SJCRH30 (cell line): ENCODE data around the gene C1orf198. TPM values are rescaled to one million over a fixed set of nuclear protein-coding genes. Genes with fewer than 3 reads are reported as not detected.

Experiments used
- DNase-seq, 2 experiments: peaks; one replicate each; pipeline ENCODE4 v3.0.0-alpha.2; 2015 to 2020
- H3K27ac ChIP-seq: fragments of 250-450 bp; sonication (Bioruptor Pico); 2 replicates; pipeline ENCODE4 v1.5.1; 2020; ENCODE audit warnings: mild to moderate bottlenecking, moderate library complexity
- H3K27me3 ChIP-seq: fragments of 250-450 bp; sonication (Bioruptor Pico); 2 replicates; pipeline ENCODE4 v1.5.1; 2020; ENCODE audit warnings: mild to moderate bottlenecking, moderate library complexity
- H3K36me3 ChIP-seq: fragments of 250-450 bp; sonication (Bioruptor Pico); 2 replicates; pipeline ENCODE4 v1.5.1; 2020; ENCODE audit warnings: mild to moderate bottlenecking, moderate library complexity
- H3K4me1 ChIP-seq: fragments of 250-450 bp; sonication (Bioruptor Pico); 2 replicates; pipeline ENCODE4 v1.5.1; 2020; ENCODE audit warnings: mild to moderate bottlenecking, moderate library complexity
- H3K4me3 ChIP-seq: fragments of 250-450 bp; sonication (Bioruptor Pico); 2 replicates; pipeline ENCODE4 v1.5.1; 2020; ENCODE audit warnings: mild to moderate bottlenecking, moderate library complexity
- H3K9me3 ChIP-seq: fragments of 250-450 bp; sonication (Bioruptor Pico); replicated peaks from 2 replicates; pipeline ENCODE4 v1.5.1; 2020; ENCODE audit warnings: mild to moderate bottlenecking, moderate library complexity
- total RNA-seq: library from RNA; depleted of rRNA; stranded (reverse); fragments of >200 nt; shearing (Covaris generic); gene quantifications from 2 replicates; pipeline ENCODE4 v1.2.3, GENCODE V29; 2014

C1orf198 gene
- total RNA-seq, 1 experiment from 2014 or later = 53.9 TPM

DNA sequence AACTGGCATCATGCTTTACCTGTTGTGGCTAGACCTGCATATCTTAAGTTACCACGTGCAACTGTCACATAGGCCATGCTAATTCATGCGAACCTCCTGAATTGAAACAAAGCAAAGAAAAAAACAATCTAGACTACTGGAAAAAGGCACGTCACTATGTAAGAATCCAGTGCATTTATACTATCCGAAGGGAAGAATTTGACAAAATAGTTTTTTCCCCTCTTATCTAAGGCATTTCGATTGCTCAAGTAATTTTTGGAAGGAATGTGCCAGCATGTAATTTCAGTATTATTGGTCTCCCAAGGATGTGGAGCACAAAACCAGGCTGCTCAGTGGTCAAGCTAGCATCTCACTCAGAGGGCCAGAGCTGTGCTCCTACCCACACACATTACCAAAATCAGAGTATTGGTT, 31.5 kb upstream of the C1orf198 start:
- DNase-seq = no peak
- Histone ChIP-seq H3K4me3 (no peak overlapping the region), H3K27ac (no peak overlapping the region), H3K36me3 (no peaks in the 10 kb centered on the region), H3K27me3 (no peaks in the 10 kb centered on the region), H3K9me3 (no peaks in the 10 kb centered on the region), H3K4me1 (peaks cover 6% of the 10 kb centered on the region; the same call in 1 of the 2 replicates)

GRCh38 chr1:230898748-230899147, 30.4 kb upstream of the C1orf198 start:
- Histone ChIP-seq H3K4me3 (no peak overlapping the region), H3K9me3 (no peaks in the 10 kb centered on the region), H3K27ac (no peak overlapping the region), H3K4me1 (peaks cover 6% of the 10 kb centered on the region; the same call in 1 of the 2 replicates), H3K36me3 (no peaks in the 10 kb centered on the region), H3K27me3 (no peaks in the 10 kb centered on the region)
- no peak for DNase-seq

GRCh38 chr1:230898144-230898543, 29.8 kb upstream of the C1orf198 start:
- no peak overlapping the region for H3K27ac ChIP-seq

DNA sequence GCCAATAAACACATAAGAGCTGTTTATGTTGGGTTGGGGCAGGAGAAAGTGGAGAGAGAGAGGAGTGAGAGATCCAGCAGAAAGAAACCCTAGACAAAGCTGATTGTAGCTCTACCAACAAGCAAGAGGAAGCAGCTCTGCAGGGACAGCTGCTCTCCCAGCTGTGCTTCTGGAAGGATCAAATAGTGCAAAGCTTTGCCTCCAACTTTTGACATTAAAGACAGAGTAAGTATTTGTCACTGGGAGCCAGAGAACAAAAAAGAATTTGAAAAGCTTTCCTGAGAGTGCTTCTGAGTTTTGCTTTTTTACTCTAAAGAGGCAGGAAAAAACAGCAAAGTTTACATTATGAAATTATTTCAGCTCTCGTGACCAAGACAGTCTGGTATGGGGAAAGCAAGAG, 28.5 kb upstream of the C1orf198 start:
- Histone ChIP-seq H3K4me3 (no peak overlapping the region), H3K36me3 (no peaks in the 10 kb centered on the region), H3K9me3 (no peaks in the 10 kb centered on the region), H3K4me1 (peaks cover 8% of the 10 kb centered on the region), H3K27ac (no peak overlapping the region), H3K27me3 (no peaks in the 10 kb centered on the region)
- peak; percentile 32 to 67 for DNase-seq

More at GRCh38 chr1:230898144-230898543, 29.8 kb upstream of the C1orf198 start:
- no peaks in the 10 kb centered on the region for H3K36me3 ChIP-seq
- DNase-seq = no peak
- no peaks in the 10 kb centered on the region for H3K27me3 ChIP-seq
- H3K4me1 ChIP-seq = peaks cover 6% of the 10 kb centered on the region; the same call in 1 of the 2 replicates
- H3K9me3 ChIP-seq = no peaks in the 10 kb centered on the region
- H3K4me3 ChIP-seq = no peak overlapping the region

DNA sequence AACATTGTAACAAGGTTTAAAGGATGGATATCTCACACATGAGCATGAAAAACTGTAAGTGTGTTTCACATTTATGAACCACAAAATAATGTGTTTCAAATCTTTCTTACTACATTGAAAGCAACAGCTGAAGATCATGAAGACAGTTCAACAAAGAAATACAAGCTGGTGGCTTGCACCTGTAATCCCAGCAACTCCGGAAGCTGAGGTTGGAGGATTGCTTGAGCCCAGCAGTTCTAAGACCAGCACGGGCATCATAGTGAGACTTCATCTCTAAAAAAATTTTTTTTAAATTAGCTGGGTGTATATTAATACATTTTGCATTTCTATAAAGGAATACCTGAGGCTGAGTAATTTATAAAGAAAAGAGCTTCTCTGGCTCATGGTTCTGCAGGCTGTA, 27.1 kb upstream of the C1orf198 start:
- no peaks in the 10 kb centered on the region for H3K36me3 ChIP-seq
- H3K9me3 ChIP-seq = no peaks in the 10 kb centered on the region
- H3K27me3 ChIP-seq = no peaks in the 10 kb centered on the region
- peak in 1 of 2 experiments; percentile 32 for DNase-seq
- H3K4me3 ChIP-seq = no peak overlapping the region
- H3K27ac ChIP-seq = no peak overlapping the region
- peaks cover 13% of the 10 kb centered on the region for H3K4me1 ChIP-seq

DNA sequence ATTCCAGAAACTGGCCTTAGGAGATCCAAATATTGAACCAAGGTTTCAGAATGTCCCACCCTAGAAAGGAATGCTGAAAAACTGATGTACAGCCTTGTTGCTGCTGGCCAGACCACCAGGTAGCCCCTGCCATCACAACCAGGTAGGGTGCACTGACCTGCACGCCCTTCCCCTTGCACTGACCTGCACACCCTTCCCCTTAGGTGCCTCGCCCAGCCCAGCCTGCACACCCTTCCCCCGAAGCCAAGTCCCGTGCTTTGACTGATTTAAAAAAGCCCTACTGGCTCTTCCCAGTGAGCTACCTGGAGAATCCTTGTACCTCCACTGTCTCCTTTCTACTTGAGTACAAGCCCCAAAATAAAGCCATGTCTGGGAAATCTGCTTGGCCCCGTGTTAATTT, 26.3 kb upstream of the C1orf198 start:
- Histone ChIP-seq H3K27ac (no peak overlapping the region), H3K36me3 (no peaks in the 10 kb centered on the region), H3K9me3 (no peaks in the 10 kb centered on the region), H3K27me3 (no peaks in the 10 kb centered on the region), H3K4me3 (no peak overlapping the region), H3K4me1 (peaks cover 13% of the 10 kb centered on the region)
- DNase-seq = no peak

GRCh38 chr1:230894032-230894431, 25.7 kb upstream of the C1orf198 start:
- H3K27me3 ChIP-seq = no peaks in the 10 kb centered on the region
- H3K36me3 ChIP-seq = no peaks in the 10 kb centered on the region
- no peak overlapping the region for H3K27ac ChIP-seq
- peaks cover 13% of the 10 kb centered on the region for H3K4me1 ChIP-seq
- no peak for DNase-seq
- no peaks in the 10 kb centered on the region for H3K9me3 ChIP-seq
- H3K4me3 ChIP-seq = no peak overlapping the region

DNA sequence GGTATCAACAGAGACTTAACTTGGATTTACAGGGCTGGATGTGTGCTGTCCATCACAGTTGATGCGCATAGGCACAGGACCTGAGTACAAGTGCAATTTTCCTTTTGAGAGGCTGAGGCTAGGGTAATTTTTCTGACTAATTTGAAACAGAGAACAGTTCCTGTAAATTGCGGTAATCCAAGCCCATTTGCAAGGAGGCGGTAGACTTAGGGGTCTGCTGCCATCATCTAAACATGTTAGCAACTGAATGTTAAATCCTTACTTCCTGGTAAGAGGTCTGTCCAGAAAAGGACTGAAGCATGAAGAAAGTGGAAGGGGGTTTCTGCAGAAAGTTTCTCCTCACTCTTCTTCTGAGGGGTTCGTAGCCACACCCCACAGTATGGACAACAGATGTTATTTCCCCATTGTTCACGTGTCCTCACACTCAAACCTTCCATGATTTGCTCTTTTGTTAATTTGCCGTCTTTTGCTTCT, 23.7 kb upstream of the C1orf198 start:
- H3K36me3 ChIP-seq = no peaks in the 10 kb centered on the region
- H3K27me3 ChIP-seq = no peaks in the 10 kb centered on the region

DNA sequence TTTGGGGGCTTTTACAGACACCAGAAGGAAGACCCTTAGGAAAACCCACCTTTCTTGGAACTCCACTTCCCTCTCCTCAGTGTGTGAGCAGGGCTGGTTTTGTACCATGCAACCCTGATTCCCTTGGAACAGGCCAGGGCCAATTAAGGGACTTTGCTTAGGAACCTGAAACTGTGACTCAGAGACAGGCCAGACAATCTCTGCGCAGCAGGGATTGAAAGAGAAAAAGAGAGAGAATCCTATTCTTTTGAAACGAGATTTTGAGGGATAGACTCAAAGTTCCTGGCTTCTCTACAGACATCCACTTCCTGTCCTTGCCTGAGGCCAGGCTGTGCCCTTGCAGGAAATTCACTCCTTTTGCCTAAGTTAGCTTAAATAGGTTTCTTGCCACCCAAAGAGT, 23.1 kb upstream of the C1orf198 start:
- no peaks in the 10 kb centered on the region for H3K27me3 ChIP-seq
- H3K4me1 ChIP-seq = peaks cover 7% of the 10 kb centered on the region
- no peak overlapping the region for H3K27ac ChIP-seq
- peak in 1 of 2 experiments; percentile 44 for DNase-seq
- no peaks in the 10 kb centered on the region for H3K9me3 ChIP-seq
- no peak overlapping the region for H3K4me3 ChIP-seq
- H3K36me3 ChIP-seq = no peaks in the 10 kb centered on the region

More for the DNA sequence above, 23.7 kb upstream of the C1orf198 start:
- no peak overlapping the region for H3K27ac ChIP-seq
- H3K4me1 ChIP-seq = peaks cover 11% of the 10 kb centered on the region
- DNase-seq = no peak
- no peak overlapping the region for H3K4me3 ChIP-seq
- H3K9me3 ChIP-seq = no peaks in the 10 kb centered on the region

GRCh38 chr1:230884646-230885045, 16.3 kb upstream of the C1orf198 start:
- no peaks in the 10 kb centered on the region for H3K9me3 ChIP-seq
- H3K27ac ChIP-seq = no peak overlapping the region
- H3K4me3 ChIP-seq = no peak overlapping the region
- H3K27me3 ChIP-seq = peaks cover 5% of the 10 kb centered on the region; the same call in 1 of the 2 replicates
- no peak for DNase-seq
- no peaks in the 10 kb centered on the region for H3K4me1 ChIP-seq
- no peaks in the 10 kb centered on the region for H3K36me3 ChIP-seq

DNA sequence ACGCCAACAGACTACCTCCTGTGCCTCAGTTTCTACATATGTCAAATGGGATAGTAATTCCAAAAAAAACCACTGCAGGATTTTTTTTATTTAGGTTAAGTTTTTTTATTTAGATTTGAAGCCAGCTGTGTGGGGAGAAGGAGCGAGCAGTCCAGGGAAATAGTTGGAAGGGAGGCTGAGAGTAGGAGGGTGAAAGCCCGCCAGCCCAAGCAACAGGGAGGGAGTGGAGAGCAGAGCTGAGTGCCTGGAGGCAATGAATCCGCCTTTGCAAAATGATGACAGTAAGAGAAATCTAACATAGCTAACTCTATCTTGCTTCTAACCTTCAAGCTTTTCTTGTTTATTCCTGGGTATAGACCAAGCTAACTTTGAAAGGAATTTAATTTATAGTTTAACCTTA, 15.6 kb upstream of the C1orf198 start:
- H3K27ac ChIP-seq = no peak overlapping the region
- H3K4me3 ChIP-seq = no peak overlapping the region
- DNase-seq = no peak
- peaks cover 5% of the 10 kb centered on the region; the same call in 1 of the 2 replicates for H3K27me3 ChIP-seq
- no peaks in the 10 kb centered on the region for H3K36me3 ChIP-seq
- H3K4me1 ChIP-seq = no peaks in the 10 kb centered on the region
- H3K9me3 ChIP-seq = no peaks in the 10 kb centered on the region

- no peaks in the 10 kb centered on the region for H3K9me3 ChIP-seq
- no peaks in the 10 kb centered on the region for H3K4me1 ChIP-seq
- no peaks in the 10 kb centered on the region for H3K36me3 ChIP-seq
- H3K27me3 ChIP-seq = peaks cover 5% of the 10 kb centered on the region; the same call in 1 of the 2 replicates
- no peak for DNase-seq
- H3K27ac ChIP-seq = no peak overlapping the region
- H3K4me3 ChIP-seq = no peak overlapping the region
These were observed 11.5 kb upstream of the C1orf198 start for GRCh38 chr1:230879778-230880177.

- no peak overlapping the region for H3K27ac ChIP-seq
- peaks cover 5% of the 10 kb centered on the region; the same call in 1 of the 2 replicates for H3K27me3 ChIP-seq
- H3K9me3 ChIP-seq = no peaks in the 10 kb centered on the region
- no peak overlapping the region for H3K4me3 ChIP-seq
- H3K36me3 ChIP-seq = no peaks in the 10 kb centered on the region
- no peaks in the 10 kb centered on the region for H3K4me1 ChIP-seq
- no peak for DNase-seq
These were observed 10.3 kb upstream of the C1orf198 start for GRCh38 chr1:230878591-230878990.

GRCh38 chr1:230877924-230878590, 9.7 kb upstream of the C1orf198 start:
- Histone ChIP-seq H3K27ac (no peak overlapping the region), H3K27me3 (peaks cover 5% of the 10 kb centered on the region; the same call in 1 of the 2 replicates)

DNA sequence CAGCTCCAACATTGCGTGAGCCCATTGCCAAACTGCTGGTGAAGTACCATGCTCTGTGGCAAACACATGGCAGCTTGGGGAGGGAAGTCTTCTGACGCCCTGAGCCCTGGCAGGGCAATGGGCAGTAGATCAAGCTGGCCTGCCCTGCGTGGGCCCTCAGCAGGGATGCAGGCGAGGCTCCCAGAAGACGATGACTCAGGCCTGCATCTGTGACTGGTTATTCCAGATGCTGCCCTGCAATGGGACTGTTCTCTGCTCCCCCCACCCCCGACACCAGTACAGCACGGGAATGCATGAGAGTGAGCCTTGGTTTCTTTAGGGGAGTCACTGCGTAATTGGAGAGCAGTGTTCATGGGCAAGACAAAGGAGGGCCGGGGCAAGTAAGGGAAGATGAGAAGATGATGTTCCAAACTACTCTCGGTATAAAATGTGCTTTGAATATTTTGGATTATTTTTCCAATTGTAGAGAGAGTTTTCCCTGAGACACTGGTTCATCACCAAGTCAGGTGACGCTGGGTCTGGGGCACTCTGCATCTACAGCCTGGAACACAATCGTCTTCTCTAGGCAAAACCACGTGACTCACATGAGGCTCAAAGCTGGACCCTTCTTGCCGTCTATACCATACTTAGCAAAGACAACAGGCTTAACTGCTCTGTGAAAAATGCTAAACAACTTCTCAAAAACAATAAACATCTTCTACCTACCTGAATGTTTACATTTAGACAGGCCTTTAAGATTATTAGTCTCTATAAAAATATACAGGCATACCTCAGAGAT, 9.0 kb upstream of the C1orf198 start:
- no peaks in the 10 kb centered on the region for H3K9me3 ChIP-seq
- H3K4me1 ChIP-seq = no peaks in the 10 kb centered on the region
- no peak overlapping the region for H3K4me3 ChIP-seq
- no peaks in the 10 kb centered on the region for H3K36me3 ChIP-seq
- H3K27ac ChIP-seq = no peak overlapping the region
- peaks cover 5% of the 10 kb centered on the region; the same call in 1 of the 2 replicates for H3K27me3 ChIP-seq
- DNase-seq = no peak

More at GRCh38 chr1:230877924-230878590, 9.7 kb upstream of the C1orf198 start:
- H3K4me1 ChIP-seq = no peaks in the 10 kb centered on the region
- no peaks in the 10 kb centered on the region for H3K9me3 ChIP-seq
- no peaks in the 10 kb centered on the region for H3K36me3 ChIP-seq
- H3K4me3 ChIP-seq = no peak overlapping the region
- DNase-seq = no peak
